Activated CD8-positive, alpha-beta memory T cell treated with anti-CD3 and anti-CD28 coated beads, Interleukin-2, amount 50 U/mL, for 24 hours (primary cell): ENCODE results near the gene CPN2.

Experiments
- DNase-seq: peaks from one replicate; pipeline ENCODE4 v3.0.0-alpha.2; 2020; ENCODE audit errors: extremely low read depth

The CPN2 gene

DNA sequence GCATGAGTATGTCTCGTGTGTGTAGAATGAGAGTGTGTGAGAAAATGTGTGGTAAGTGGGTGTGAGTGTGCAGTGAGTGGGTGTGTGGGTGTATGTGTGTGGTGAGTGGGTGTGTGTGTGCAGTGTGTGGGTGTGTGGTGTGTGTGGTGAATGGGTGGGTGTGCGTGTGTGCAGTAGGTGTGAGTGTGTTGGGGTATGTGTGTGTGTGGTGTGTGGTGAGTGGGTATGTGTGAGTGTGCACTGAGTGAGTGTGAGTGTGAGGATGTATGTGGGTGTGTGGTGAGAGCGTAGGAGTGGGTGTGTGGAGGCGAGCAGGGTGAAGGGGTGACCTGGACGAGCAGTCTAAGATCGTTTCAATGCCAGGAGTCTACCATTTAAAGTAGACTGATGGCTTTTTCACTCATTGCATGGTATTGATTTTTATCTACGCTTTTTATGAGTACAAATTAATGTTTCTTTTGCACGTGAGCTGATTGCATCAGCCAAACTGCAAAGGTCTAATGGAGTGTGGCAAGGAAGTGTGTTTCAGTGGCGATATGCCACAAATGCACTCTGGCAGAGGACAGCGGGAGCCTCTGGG lies 1.6 kb upstream of the CPN2 start:
- no peak for DNase-seq

- DNase-seq = no peak
Measured at GRCh38 chr3:194351952-194352536, 916 bp upstream of the CPN2 start.

- no peak for DNase-seq
Measured at GRCh38 chr3:194350726-194351071, 429 bp downstream of the CPN2 start.

- no peak for DNase-seq
Measured at GRCh38 chr3:194348354-194348753, 2.8 kb downstream of the CPN2 start.

- no peak for DNase-seq
Measured at GRCh38 chr3:194346621-194347020, 4.5 kb downstream of the CPN2 start.

DNA sequence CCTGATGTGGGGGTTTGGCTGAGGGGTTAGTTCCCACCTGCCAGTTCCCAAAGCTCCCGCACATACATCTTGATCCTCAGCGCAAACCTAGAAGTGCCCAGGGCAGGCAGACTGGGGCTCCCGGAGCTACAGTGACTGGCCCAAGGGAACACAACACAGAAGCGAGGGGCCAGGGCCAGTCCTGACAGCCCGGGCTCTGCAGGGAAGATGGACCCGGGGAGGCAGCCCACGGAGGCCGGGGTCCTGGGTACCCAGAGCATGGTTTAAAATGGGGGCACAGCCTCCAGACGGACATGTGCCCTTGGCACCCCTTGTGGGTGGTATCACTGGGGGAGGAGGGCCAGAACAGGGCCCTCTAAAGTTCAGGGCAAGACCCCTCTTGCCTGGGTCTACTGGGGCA lies 5.1 kb downstream of the CPN2 start:
- no peak for DNase-seq

DNA sequence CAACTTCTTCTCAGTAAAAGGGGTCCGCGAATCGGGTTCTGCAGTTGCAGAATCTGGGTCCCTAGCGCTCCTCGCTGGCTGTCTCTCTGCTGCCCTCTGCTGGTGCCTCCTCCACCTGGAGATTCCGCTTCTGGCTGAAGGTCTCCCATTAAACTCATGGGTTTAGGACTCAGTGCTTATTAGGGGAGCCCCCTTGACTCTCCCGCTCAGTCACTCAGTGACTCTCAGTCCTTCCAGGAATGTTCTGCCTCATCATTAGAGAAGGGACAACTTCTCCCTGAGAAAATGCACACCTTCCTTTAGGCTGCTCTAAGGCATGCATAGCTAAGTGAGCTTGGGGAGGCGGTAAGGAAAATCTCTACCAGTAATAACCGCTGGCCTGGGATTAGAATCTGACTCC lies 7.1 kb downstream of the CPN2 start:
- DNase-seq = peak; percentile 32

- no peak for DNase-seq
Measured at GRCh38 chr3:194343561-194343893, 7.6 kb downstream of the CPN2 start.

GRCh38 chr3:194342861-194343560 lies 8.1 kb downstream of the CPN2 start:
- no peak for DNase-seq

GRCh38 chr3:194340757-194341400 lies 10.2 kb downstream of the CPN2 start:
- DNase-seq = no peak

DNA sequence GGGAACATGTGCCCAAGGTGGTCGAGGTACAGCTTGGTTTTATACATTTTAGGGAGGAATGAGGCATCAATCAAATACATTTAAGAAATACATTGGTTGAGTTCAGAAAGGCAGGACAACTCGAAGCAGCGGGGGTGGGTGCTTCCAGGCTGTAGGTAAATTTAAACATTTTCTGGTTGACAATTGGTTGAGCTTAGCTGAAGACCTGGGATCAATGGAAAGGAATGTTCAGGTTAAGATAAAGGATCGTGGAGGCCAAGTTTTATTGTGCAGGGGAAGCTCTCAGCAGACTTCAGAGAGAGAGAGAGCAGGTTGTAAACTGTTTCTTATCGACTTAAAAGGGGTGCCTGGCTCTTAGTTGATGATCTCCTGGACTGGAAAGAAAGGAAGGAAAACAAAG lies 11.3 kb downstream of the CPN2 start:
- no peak for DNase-seq

- DNase-seq = no peak
Measured at GRCh38 chr3:194339356-194339755, 11.8 kb downstream of the CPN2 start.

- no peak for DNase-seq
Measured at GRCh38 chr3:194337965-194338753, 13.0 kb downstream of the CPN2 start.

DNA sequence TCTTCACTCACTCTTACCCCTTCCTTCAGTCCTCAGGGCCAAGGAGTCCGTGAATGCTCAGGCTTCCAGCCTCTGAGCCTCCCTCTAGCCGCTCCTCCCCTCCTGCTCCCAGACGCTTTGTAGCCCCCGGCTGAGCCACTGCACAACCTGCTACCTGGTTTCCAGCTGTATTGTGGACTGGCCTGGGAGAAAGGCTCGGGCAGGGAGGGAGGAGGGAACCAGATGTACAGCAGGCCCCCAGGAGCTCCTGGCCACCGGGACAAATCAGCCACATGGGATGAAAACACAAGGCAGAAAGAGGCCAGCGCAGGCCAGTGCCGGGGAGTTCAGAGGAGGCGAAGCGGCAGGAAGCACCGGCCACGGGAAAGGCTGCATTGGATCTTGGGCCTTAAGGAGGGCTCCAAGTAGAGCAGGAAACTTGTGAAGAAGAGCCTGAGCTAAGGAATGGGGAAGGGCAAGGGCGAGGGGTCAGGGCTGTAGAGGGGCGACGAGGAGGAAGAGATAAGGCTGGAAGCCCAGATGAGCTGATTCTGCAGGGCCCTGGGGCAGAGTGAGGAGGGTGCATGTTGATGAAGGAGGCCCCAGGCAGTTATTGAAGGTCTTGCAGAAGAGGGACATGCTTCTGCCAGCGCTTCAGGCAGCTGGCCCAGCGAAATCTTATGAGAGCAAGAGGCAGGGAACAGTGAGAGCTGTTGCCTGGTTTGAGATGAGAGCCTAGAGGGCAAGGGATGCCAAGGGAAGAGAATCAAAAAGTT lies 14.3 kb downstream of the CPN2 start:
- no peak for DNase-seq

GRCh38 chr3:194333981-194334320 lies 17.2 kb downstream of the CPN2 start:
- no peak for DNase-seq

- DNase-seq = peak; percentile 64
Measured at GRCh38 chr3:194333212-194333980, 17.7 kb downstream of the CPN2 start.

DNA sequence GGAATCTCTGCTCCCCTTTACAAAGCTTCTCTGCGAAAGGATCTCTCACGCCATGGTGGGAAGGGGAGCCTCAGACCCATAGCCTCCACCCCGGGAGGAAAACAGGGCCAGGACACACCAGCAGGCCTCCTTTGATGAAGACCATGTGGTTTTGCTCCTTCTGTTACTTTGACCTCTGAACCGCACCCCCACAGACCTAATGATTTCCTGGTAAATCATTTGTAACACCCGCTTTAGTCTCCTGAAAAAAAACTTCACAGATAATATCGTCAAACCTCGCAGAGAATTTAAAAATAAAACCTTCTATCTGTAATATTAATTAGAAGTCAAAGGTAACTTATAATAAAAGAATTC lies 18.3 kb downstream of the CPN2 start:
- DNase-seq = no peak

DNA sequence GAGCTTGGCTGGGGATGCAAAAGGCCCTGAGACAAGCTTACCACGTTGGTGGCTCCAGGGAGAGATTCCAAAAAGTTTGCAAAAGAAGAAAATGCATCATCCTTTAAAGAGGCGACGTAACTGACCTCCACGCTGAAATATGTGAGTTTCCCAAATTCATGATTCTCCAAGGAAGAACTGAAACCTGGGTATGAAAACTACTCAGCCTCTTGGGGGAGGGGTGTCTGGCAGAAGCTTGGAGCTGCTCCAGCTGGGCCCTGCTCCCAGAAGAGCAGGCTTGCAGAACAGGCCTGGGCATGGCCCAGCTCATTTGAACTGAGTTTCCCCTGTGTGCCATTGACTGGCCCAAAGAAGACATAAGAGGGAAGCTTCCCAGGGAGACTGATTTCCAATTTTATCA lies 20.5 kb downstream of the CPN2 start:
- DNase-seq = no peak

- DNase-seq = no peak
Measured at GRCh38 chr3:194330160-194330559, 21.0 kb downstream of the CPN2 start.

- no peak for DNase-seq
Measured at GRCh38 chr3:194329583-194329965, 21.6 kb downstream of the CPN2 start.

DNA sequence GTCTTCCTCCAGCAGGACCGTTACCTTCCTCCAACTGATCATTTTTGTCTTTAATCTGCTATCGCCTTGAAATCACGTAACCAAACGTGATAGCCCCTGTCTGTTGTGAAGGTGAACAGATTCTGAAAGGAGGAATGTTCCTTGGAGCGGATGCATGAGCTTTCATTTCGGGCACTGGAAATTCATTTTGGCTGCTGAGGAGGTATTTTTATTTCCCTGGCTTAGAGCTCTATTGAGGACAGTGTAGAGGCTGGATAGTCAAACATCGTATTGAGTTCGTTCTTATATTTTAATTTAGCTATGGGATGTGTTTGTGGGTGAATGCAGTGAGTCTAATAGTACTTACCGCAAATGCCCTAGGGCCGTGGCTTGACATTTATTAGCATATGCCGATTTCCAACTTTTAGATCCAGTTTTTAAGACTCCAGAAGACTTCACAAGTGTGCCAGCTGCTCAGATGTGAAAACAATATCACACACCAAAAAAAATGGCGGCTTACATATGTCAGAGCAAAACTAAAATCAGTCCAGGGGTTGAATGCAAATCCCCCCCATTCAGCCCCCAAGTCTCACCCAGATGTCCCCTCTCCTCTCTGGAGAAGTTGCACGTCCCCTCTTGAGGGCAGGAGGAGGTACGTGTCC lies 22.1 kb downstream of the CPN2 start:
- DNase-seq = no peak
